ENCODE data around the gene PRG3.
"Not testable (repeated sequence)": the region's sequence is repeated elsewhere in the genome, so short reads cannot be mapped to it uniquely, and the experiment has no call there.

PRG3 gene

DNA sequence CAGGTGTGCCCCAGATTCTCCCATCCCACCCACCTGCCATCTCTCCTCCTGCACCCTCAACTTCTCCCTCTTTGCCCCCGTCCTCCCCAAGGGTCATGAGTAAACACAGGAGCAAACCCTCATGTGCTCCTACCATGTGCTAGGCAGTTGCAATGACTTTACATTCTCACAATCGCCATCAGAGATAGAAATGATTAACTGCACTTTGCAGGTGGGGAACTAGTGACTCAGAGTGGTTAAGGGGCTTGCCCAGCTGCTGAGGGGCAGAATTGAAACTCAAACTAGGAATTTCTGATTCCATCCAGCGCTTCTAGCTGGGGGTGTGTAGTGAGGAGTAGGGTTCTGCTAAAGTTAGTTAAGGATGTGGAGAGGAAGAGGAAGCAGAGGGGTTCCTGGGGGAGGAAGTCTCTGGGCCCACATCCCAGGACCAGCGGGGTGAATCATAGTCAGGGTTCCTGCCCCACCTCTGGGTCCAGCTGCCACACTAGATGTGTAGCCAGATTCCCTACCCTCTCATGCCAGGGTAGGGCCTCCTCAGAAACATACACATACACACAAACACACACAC lies 25.5 kb upstream of the PRG3 start:
- ATAC-seq (ENCODE audit: low read depth) (peak; percentile 24; the same call in 2 of the 3 replicates), DNase-seq (ENCODE audit: low spot score) (no peak)
- no peak overlapping the region for H3K27ac ChIP-seq (ENCODE audit: poor library complexity, severe bottlenecking)
- peaks cover 37% of the 10 kb centered on the region for H3K36me3 ChIP-seq (ENCODE audit: low read depth)
- H3K9me3 ChIP-seq (ENCODE audit: severe bottlenecking): no peaks in the 10 kb centered on the region
- peaks cover 7% of the 10 kb centered on the region for H3K4me1 ChIP-seq (ENCODE audit: insufficient read depth, poor library complexity, severe bottlenecking)
- no peak for TF ChIP-seq CTCF (IDR thresholded peaks at IDR 0.05; ENCODE audit: poor library complexity, severe bottlenecking)
- no peak overlapping the region for H3K4me3 ChIP-seq (ENCODE audit: severe bottlenecking)
- H3K27me3 ChIP-seq (ENCODE audit: insufficient read depth, poor library complexity, severe bottlenecking): no peaks in the 10 kb centered on the region

GRCh38 chr11:57405271-57405860 lies 24.4 kb upstream of the PRG3 start:
- Histone ChIP-seq H3K27ac (ENCODE audit: poor library complexity, severe bottlenecking) (no peak overlapping the region), H3K4me3 (ENCODE audit: severe bottlenecking) (no peak overlapping the region), H3K36me3 (ENCODE audit: low read depth) (peaks cover 27% of the 10 kb centered on the region), H3K27me3 (ENCODE audit: insufficient read depth, poor library complexity, severe bottlenecking) (no peaks in the 10 kb centered on the region), H3K4me1 (ENCODE audit: insufficient read depth, poor library complexity, severe bottlenecking) (peaks cover 7% of the 10 kb centered on the region), H3K9me3 (ENCODE audit: severe bottlenecking) (no peaks in the 10 kb centered on the region)
- ATAC-seq (ENCODE audit: low read depth): no peak
- no peak for DNase-seq (ENCODE audit: low spot score)
- no peak for TF ChIP-seq CTCF (IDR thresholded peaks at IDR 0.05; ENCODE audit: poor library complexity, severe bottlenecking)

DNA sequence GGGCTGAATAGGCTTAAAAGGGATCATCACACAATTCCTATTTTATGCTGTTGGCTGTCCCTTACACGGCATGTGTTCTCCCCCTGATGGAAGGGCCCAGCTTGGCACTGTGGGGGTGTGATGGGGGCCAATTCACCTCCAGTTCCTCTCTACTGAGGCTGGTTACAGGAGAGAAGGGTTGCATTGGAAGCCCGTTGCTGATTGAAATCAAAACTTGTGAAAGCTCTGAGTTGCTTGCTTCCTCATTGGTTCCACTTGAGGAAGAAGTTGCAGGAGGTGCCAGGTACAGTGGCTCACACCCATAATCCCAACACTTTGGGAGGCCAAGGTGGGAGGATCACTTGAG lies 22.8 kb upstream of the PRG3 start:
- Histone ChIP-seq H3K4me1 (ENCODE audit: insufficient read depth, poor library complexity, severe bottlenecking) (peaks cover 18% of the 10 kb centered on the region), H3K27me3 (ENCODE audit: insufficient read depth, poor library complexity, severe bottlenecking) (no peaks in the 10 kb centered on the region), H3K9me3 (ENCODE audit: severe bottlenecking) (no peaks in the 10 kb centered on the region), H3K27ac (ENCODE audit: poor library complexity, severe bottlenecking) (no peak overlapping the region), H3K4me3 (ENCODE audit: severe bottlenecking) (no peak overlapping the region), H3K36me3 (ENCODE audit: low read depth) (peaks cover 21% of the 10 kb centered on the region)
- no peak for DNase-seq (ENCODE audit: low spot score)
- no peak for TF ChIP-seq CTCF (IDR thresholded peaks at IDR 0.05; ENCODE audit: poor library complexity, severe bottlenecking)
- no peak for ATAC-seq (ENCODE audit: low read depth)

DNA sequence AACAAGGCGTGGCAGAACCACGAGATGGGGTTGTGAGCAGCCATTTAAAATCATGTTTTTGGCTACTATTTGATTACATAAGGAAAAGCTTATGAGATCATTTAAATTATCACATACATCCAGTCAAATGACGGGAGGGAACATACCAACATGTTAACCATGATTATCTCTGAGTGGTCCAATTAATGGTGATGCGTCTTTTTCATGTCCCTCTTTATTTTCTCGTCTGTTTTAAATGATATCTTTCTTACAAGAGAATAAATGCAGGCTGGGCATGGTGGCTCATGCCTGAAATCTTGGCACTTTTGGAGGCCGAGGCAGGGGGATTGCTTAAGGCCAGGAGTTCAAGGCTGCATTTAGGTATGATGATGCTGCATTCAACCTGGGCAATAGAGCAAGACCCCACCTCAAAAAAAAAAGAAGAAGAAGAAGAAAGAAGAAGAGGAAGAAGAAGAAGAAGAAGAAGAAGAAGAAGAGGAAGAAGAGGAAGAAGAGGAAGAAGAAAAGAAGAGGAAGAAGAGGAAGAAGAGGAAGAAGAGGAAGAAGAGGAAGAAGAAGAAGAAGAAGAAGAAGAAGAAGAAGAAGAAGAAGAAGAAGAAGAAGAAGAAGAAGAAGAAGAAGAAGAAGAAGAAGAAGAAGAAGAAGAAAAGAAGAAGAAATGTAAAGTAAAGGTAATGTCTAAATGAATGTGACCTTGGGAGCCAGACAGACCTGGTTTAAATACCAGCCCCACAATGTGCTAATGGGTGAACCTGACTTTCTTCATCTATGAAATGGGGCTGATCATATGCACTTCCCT lies 22.3 kb upstream of the PRG3 start:
- H3K36me3 ChIP-seq (ENCODE audit: low read depth): peaks cover 15% of the 10 kb centered on the region
- not testable (repeated sequence) for H3K4me3 ChIP-seq (ENCODE audit: severe bottlenecking); ATAC-seq (ENCODE audit: low read depth)

GRCh38 chr11:57402188-57403002 lies 21.4 kb upstream of the PRG3 start:
- H3K9me3 ChIP-seq (ENCODE audit: severe bottlenecking): no peaks in the 10 kb centered on the region
- H3K4me1 ChIP-seq (ENCODE audit: insufficient read depth, poor library complexity, severe bottlenecking): peaks cover 18% of the 10 kb centered on the region
- ATAC-seq (ENCODE audit: low read depth): peak; percentile 57; the same call in 2 of the 3 replicates
- no peak for DNase-seq (ENCODE audit: low spot score)
- peaks cover 7% of the 10 kb centered on the region for H3K36me3 ChIP-seq (ENCODE audit: low read depth)
- H3K27ac ChIP-seq (ENCODE audit: poor library complexity, severe bottlenecking): peak overlapping the region; percentile 2
- no peak for TF ChIP-seq CTCF (IDR thresholded peaks at IDR 0.05; ENCODE audit: poor library complexity, severe bottlenecking)
- no peak overlapping the region for H3K4me3 ChIP-seq (ENCODE audit: severe bottlenecking)
- no peaks in the 10 kb centered on the region for H3K27me3 ChIP-seq (ENCODE audit: insufficient read depth, poor library complexity, severe bottlenecking)

More for the DNA sequence above, 22.3 kb upstream of the PRG3 start:
- not testable (repeated sequence) for DNase-seq (ENCODE audit: low spot score); H3K9me3 ChIP-seq (ENCODE audit: severe bottlenecking); H3K27me3 ChIP-seq (ENCODE audit: insufficient read depth, poor library complexity, severe bottlenecking); H3K27ac ChIP-seq (ENCODE audit: poor library complexity, severe bottlenecking)
- peaks cover 18% of the 10 kb centered on the region for H3K4me1 ChIP-seq (ENCODE audit: insufficient read depth, poor library complexity, severe bottlenecking)

Data from RWPE2 (cell line).